ENCODE measurements around the gene DAPK2.

DNA sequence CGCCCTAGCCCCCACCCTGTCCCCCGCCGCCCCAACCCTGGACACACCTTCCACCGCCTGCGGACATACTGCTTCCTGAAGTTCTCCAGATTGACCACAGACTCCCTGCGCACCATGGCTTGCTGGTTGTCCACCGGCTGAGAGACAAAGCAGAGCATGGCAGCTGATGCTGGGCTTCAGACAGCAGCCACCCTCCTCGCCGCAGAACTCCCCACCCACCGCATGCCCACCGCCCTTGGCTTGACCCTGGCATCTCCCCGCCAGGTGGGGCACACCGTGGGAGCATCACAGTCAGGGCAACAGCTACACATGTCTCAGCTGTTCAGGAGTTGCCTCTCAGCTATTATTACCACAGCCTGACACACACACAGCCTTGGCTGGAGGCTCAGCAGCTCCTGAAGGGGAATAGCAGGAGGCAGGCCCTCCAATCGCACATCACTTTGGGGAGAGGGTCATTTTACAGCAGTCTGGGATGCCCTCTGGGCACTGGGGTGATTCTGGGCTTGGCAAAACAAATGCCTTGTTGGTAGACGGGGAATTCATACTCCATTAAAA, 134.1 kb downstream of the DAPK2 start:
- TF ChIP-seq ISL1 (CRISPR knock-in tag; IDR thresholded peaks at IDR 0.05) (no peak), ZNF565 (CRISPR knock-in tag; conservative IDR thresholded peaks at IDR 0.05; ENCODE audit: low read depth) (no peak), RARB (CRISPR knock-in tag; IDR thresholded peaks at IDR 0.05) (no peak), CSDC2 (CRISPR knock-in tag; IDR thresholded peaks at IDR 0.05) (no peak), ZC3H10 (CRISPR knock-in tag; IDR thresholded peaks at IDR 0.05) (no peak)
